ENCODE results near the gene MON1B. TPM values are rescaled to one million over a fixed set of nuclear protein-coding genes. Genes with fewer than 3 reads are reported as not detected.
"Not testable (repeated sequence)": the region's sequence is repeated elsewhere in the genome, so short reads cannot be mapped to it uniquely, and the experiment has no call there.

Gene MON1B
- 10 to 100 TPM; 64.8 to 69.8 TPM for total RNA-seq

- ChIA-PET CTCF (no interaction called here), POLR2A (interaction anchor here (0.8 to 1.0 kb wide), 3 partner anchors 22 to 1569 kb away, joined by 3 to 4 read pairs (median 3); partner anchors contain the start of genes KARS1 and TERF2IP)
Observed at GRCh38 chr16:77190478-77191258, at the start of gene MON1B. MON1B (plus strand) TSS chr16:77191190; CDS start chr16:77191486, 296 bp downstream.

- CTCF ChIA-PET = no interaction called here
- POLR2A ChIA-PET = no interaction called here
Observed at GRCh38 chr16:77143364-77143763, 47.6 kb upstream of the MON1B start.

GRCh38 chr16:77148121-77148520 lies 42.9 kb upstream of the MON1B start:
- ChIA-PET CTCF (no interaction called here), POLR2A (no interaction called here)

- CTCF ChIA-PET = no interaction called here
- POLR2A ChIA-PET = no interaction called here
Observed at GRCh38 chr16:77157346-77158058, 33.5 kb upstream of the MON1B start.

- POLR2A ChIA-PET = no interaction called here
Observed at GRCh38 chr16:77158293-77158692, 32.7 kb upstream of the MON1B start.

GRCh38 chr16:77165006-77165405 lies 26.0 kb upstream of the MON1B start:
- ChIA-PET CTCF (no interaction called here), POLR2A (no interaction called here)

More at GRCh38 chr16:77158293-77158692, 32.7 kb upstream of the MON1B start:
- CTCF ChIA-PET = no interaction called here

- CTCF ChIA-PET = not testable (repeated sequence)
Observed at GRCh38 chr16:77165536-77166236, 25.3 kb upstream of the MON1B start.

GRCh38 chr16:77166726-77167125 lies 24.3 kb upstream of the MON1B start:
- POLR2A ChIA-PET = no interaction called here
- CTCF ChIA-PET = no interaction called here

More at GRCh38 chr16:77165536-77166236, 25.3 kb upstream of the MON1B start:
- POLR2A ChIA-PET = not testable (repeated sequence)

- POLR2A ChIA-PET = no interaction called here
- CTCF ChIA-PET = no interaction called here
Observed at GRCh38 chr16:77168901-77169300, 22.1 kb upstream of the MON1B start.

GRCh38 chr16:77169650-77170236 lies 21.2 kb upstream of the MON1B start:
- CTCF ChIA-PET = no interaction called here
- POLR2A ChIA-PET = no interaction called here

- ChIA-PET POLR2A (no interaction called here), CTCF (interaction anchor here (1.0 to 2.0 kb wide), 5 partner anchors 10 to 1971 kb away, joined by 3 to 5 read pairs (median 4); no protein-coding TSS in a partner anchor)
Observed at GRCh38 chr16:77170805-77171204, 20.2 kb upstream of the MON1B start.

- POLR2A ChIA-PET = no interaction called here
- CTCF ChIA-PET = interaction anchor here (0.9 to 2.0 kb wide), 6 partner anchors 9 to 1390 kb away, joined by 3 to 5 read pairs (median 4); no protein-coding TSS in a partner anchor
Observed at GRCh38 chr16:77171745-77172635, 19.0 kb upstream of the MON1B start.

GRCh38 chr16:77172951-77173350 lies 18.0 kb upstream of the MON1B start:
- ChIA-PET POLR2A (no interaction called here), CTCF (interaction anchor here (0.9 kb wide), 1 partner anchor 19 kb away, joined by 3 read pairs; no protein-coding TSS in a partner anchor)

- ChIA-PET POLR2A (no interaction called here), CTCF (no interaction called here)
Observed at GRCh38 chr16:77183137-77183536, 7.9 kb upstream of the MON1B start.

- CTCF ChIA-PET, POLR2A ChIA-PET: not testable (repeated sequence)
Observed at GRCh38 chr16:77186298-77186697, 4.7 kb upstream of the MON1B start.

- POLR2A ChIA-PET = interaction anchor here (0.8 kb wide), 1 partner anchor 1568 kb away, joined by 4 read pairs; no protein-coding TSS in a partner anchor
- CTCF ChIA-PET = no interaction called here
Observed at GRCh38 chr16:77190190-77190477, 856 bp upstream of the MON1B start.

GRCh38 chr16:77191259-77191969 lies 424 bp downstream of the MON1B start:
- ChIA-PET CTCF (no interaction called here), POLR2A (interaction anchor here (0.6 to 1.0 kb wide), 4 partner anchors 19 to 1674 kb away, joined by 3 read pairs; partner anchors contain the start of genes KARS1 and TERF2IP)

- CTCF ChIA-PET = no interaction called here
- POLR2A ChIA-PET = no interaction called here
Observed at GRCh38 chr16:77193377-77193776, 2.4 kb downstream of the MON1B start.

All from activated CD8-positive, alpha-beta memory T cell treated with anti-CD3 and anti-CD28 coated beads for 36 hours (primary cell).